Kidney tubule cell (primary cell): ENCODE data around the gene NAB1.
"Not testable (repeated sequence)": the region's sequence is repeated elsewhere in the genome, so short reads cannot be mapped to it uniquely, and the experiment has no call there.

Experiments
- DNase-seq: peaks from one replicate; pipeline ENCODE4 v3.0.0-alpha.2; 2018; ENCODE audit warnings: low spot score

NAB1 gene

DNA sequence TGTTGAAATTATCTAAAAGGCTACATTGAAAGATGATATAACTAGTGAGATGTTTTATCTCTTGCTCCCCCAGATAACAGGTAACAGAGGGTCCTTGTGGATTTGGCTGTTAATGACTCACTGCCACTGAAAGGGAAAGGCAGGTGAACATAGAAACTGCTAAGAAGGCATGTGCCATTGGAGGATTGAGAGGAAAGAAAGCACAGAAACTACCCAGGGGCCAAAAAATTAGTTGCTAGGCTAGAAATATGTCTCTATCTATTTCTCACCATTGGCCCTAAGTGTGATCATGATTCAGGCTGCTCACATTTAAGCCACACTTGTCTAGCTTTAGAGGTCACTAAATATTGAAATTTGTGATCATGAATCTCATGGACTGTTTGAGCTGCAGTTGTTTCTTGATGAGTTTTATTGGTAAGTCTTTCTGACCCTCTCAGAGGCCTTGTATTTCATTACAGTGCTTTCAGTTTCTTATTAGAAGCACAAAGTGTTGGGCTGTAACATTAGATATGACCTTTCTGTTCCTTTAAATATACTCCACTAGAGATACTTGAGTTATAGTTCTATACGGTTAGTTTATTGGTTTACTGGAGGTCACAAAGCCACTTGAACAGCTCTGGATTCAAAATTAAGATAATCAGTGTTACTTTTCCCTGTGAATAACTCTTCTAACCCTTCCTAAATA is 26.2 kb downstream of the NAB1 start:
- no peak for DNase-seq

DNA sequence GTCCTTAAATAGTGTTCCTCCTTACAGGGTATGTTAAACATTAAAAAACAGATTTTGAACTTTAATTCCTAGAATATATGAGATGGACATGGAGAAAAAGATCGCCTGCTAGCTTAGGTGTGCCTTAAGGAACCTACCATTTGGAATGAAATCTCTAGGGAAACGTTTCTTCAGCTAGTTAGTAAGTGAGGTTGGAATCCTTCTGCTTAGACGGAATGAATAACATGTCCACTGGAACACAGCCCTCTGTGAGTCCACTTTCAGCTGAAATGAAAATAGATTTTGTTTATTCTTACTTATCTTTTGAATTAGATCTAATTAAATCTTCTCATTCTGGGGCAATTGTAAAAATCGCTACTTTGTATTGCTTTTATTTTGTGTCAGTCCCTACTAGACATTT is 28.4 kb downstream of the NAB1 start:
- DNase-seq = no peak

DNA sequence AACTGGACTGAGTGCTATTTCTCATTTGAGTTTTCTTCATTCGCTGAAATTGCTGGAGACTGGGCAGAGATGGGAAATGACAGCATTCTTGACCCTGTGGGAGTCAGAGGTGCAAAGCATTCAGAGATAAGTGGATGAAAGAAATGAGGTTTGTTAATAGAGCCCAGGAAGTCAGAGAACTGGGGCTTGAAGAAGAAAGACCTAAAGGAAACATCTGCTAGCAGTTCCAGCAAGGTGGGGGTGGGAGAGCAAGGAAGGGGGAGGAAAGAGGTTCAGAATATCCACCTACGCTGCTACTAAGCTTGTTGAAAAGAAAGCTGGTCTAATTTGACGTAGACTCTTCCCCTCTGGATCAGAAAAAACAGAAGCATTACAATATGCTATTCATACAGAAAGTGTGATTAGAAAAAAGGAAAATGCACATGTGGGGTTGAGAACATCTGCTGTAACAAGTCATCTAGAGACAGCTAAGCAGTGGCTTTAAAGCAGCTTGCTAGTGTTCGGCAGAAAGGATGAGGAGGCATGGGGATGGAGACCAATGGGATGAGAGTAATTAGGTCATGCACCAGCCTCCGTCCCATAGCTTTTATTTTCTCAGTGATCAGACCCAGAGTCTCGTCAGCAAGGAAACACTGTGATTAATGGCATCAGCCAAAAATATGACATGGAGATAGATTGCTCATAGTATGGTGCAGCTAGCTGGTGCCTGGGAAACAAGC is 29.7 kb downstream of the NAB1 start:
- no peak for DNase-seq

DNA sequence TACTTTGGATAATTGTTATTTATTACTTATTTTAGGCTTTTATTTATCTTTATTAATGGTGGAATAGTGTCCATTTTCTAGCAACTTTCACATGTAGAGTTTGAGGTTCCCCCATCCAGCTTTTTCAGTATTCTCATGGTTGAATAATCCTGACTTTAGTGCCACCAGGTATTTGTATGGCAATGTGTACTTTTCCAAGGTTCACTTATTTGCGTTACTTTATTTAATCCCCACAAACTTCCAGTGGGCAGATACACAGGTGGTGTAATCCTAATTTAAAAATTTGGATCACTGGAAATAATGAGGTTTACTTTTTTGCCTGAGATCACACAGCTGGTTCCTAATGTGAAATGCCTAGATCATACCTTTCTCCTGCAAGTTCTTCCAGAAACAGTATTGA is 30.5 kb downstream of the NAB1 start:
- DNase-seq = no peak

DNA sequence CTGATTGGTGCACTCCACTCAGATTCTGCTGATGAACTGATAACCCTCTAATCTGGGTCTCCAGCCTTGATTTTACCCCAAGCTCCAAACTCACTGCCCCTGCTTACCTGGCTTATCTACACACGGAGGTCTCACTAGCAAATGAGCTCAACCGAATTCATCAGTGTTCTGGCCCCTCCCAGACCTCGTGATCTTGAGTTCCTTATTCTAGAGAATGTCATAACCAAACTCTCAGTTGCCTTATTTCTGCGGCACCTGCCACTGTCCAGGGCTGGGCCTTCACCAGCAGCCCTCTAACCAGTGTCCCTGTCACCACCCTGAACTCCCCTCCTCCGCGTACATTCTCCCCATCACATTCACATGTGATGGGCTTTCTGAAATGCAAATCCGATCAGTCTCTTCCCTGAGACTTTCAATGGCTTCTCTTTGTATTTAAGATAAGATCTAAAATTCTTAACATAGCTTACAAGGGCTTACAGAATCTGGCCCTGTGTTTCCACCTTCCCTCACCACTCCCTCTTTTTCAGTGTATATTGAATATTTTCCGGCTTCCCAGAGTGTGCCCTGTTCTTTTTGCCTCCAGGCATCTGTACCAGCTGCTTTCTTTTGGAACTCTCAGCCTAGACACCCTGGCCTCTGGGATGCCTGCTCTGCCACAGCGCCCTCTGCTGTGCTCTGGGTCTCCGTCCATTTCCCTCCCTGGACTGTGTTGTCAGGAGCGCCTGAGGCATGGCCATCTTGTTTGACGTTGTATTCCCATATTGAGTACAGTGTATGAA is 31.1 kb downstream of the NAB1 start:
- peak; percentile 26 for DNase-seq

DNA sequence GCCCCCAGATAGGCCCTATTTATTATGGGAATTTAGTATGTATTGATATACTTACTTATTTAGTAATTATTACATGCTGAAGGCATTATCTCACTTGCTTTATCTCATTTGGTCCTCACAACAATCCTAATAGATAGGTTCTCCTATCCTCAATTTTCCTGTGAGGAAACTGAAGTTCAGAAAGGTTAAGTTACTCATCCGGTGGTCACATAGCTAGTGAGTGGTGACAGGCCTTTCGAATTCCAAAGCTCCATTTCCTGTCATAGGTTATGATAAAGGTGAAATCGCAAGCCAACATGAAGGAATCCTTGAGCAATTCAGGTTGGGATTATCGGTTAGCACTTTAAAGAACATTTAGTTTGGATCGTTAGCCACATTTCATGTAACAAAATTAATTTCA is 33.3 kb downstream of the NAB1 start:
- peak; percentile 71 for DNase-seq

DNA sequence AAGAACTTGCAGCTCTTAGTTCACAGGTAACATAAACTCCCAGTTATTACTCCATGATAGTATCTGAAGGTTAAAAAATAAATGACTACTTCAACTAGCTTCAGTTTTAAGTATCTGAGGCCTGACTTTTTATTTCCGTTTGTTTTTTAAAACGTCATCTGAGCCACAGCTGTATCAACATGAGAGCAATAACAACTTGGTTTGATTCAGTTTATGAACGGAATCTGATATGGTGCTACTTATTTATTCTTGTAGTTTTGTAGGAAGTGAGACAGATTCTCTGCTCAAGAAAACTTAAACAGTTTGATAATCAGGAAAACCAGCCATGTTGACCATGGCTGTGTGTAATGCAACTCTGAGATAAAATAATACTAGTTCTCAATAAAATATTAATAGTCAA is 34.9 kb downstream of the NAB1 start:
- no peak for DNase-seq

DNA sequence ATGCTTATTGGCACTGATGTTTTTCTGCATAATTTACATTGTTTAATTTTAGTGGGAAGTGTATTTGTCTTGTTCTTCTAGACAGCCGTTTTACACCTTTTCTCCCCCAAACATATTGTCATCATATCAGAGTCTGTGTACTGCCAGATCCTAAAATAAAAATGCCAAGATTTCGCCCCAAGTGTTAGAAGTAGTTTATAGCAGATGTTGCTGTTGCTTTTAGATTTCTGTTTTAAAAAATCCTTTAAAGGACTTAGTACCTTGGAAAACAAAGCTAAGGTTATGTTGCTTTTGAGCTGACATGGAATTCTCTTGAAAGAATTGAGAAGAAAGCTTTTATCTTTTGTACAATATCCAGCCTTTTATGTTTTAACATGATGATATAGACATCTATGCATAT is 36.0 kb downstream of the NAB1 start:
- no peak for DNase-seq

DNA sequence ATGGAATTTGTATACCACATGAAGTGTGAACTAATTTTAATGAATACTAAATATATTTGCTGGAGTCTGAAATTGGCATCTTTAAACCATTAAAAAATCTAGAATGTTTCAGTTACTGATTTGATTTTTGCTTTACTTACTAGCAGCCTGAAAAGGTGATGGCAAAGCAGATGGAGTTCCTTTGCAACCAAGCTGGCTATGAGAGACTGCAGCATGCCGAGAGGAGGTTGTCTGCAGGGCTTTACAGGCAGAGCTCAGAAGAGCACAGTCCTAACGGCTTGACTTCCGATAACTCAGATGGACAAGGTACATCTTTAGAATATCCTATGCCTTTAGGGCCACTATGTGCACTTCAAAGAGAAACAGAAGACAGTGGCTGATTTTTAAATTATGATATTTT is 36.5 kb downstream of the NAB1 start:
- no peak for DNase-seq

DNA sequence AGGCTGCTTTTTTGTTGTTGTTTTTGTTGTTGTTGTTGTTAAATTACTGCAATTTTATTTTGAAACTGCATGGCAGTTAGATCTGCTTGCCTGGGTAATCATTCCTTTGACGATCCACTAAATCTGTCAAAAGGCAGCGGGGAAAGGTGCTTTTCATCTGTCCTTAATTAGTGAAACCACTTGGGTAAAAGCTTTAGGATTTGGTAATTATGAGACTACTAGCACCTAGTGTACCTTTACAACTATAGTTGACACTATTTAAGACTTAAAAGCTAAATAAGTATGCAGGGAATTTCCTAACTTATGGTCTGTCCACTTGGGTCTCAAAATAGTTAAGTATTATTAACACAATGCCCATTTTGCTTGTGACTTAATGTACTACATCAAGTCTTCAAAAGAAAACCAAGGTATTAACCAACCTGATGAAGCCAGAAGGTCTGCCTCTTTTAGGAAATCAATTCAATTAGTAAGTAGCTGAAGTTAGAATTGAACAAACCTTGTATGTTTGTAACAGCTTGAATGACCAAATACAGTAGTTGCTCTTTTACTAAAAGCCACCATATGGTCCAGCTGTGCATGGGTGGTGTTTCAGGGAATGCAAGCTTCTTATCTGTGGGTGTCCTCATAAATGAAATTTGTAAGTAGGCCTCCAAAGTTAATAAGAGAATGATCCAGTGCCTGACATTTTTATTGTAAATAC is 44.8 kb downstream of the NAB1 start:
- DNase-seq = no peak

DNA sequence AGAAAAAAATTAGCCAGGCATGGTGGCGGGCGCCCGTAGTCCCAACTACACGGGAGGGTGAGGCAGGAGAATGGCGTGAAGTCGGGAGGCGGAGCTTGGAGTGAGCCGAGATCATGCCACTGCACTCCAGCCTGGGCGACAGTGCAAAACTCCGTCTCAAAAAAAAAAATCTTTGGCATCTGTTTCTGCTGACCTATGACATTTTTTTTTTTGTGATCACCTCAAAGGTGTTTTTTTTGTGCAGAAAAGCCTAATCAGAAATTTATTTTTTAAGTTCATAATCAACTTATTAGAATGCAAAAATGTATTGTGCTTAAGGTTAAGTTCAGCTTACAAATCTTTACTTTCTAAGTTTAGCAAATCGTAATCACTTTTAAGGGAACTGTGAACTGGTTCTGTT is 45.6 kb downstream of the NAB1 start:
- no peak for DNase-seq

DNA sequence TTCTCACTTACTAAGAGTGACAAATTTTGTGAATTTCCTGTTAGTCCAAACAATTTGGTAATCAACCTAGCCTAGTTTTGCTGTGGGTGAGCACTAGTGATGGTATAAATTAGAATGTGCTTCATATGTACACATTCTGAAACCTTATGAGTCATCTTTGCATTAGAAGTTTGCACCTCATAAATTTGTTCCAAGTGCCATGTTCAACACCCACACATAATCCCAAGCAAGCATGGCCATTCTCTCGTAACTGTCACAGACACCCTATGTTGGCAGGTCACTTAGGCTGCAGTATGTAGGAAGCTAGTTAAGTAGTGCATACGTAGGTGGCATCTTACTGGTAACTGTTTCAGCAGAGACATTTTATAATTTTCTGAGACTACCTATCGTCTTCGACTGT is 46.9 kb downstream of the NAB1 start:
- DNase-seq = no peak

DNA sequence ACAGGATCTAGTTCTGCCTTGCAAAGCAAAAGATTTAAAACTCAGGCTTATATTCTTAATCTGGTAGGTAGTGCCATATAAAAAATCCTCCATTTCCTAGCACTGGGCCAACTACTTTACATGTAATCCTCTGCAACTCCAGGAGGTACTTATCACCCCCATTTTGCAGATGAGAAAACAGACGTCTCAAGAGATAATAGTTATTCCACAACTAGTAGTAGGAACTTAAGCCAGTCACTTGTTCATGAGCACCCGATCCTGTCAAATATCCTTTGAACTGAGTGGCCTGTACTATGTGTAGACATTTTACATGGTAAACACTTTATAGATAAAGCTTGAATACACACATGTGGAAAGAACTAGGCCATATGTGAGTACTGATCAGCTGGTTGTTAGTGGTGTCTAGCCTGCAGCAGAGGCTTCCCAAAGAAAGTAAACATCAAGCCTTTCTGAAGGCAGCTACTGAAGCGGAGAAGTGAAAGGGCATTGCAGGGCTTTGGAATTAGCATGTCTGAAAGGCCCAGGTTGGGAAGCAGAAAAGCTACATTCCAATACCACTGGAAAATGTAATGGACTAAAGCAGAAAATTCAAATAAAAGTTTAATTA is 48.0 kb downstream of the NAB1 start:
- peak; percentile 46 for DNase-seq

DNA sequence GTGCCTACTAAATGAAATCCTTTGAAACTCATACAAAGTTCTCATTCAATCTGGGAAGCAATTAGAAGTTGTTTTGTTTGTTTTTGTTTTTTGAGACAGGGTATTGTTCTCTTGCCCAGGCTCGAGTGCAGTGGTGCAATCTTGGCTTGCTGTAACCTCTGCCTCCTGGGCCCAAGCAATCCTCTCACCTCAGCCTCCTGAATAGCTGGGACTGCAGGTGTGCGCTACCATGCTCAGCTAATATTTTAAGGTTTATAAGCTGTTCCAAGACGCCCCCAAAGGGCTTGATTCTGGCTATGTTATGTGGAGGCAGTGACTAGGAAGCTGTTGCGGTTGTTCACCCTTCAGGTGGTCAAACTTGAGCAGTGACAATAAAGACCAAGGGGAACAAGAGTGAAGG is 48.5 kb downstream of the NAB1 start:
- DNase-seq = no peak

DNA sequence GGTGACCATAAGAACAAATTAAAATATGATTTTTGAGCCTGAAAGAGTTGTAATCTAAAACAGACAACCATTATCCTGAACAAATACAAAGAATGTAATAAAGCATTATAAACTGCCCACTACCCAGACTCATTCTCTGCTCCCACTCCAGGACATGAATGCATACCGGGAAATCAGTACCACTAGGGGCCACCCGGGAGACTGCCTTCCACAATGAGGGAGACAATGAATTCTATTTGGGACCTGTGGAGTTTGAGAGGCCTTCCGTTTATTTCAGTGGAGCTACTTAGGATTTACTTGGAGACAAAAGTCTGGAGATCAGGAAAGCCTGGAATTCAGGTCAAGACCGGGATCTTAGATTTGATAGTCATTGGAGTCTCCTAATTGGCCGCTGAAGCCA is 50.0 kb downstream of the NAB1 start:
- no peak for DNase-seq

DNA sequence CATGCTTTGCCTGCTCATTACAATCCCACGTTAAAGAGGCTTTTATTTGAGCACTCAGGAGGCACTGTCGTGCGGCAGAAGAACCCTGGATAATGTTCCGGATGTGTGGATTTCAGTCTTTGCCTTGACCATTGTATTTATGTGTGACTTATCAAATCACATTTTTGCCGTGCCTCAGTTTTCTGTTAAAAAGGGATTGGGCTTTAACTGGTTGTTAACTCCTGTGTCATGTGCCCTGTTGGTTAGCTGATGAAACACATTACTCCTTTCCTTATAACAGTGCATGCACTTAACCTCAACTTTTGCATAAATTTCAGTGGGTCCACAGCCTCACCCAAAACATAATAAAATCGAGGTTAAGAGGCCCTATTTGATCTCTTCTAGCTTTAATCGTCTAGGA is 52.7 kb downstream of the NAB1 start:
- DNase-seq = peak; percentile 47

DNA sequence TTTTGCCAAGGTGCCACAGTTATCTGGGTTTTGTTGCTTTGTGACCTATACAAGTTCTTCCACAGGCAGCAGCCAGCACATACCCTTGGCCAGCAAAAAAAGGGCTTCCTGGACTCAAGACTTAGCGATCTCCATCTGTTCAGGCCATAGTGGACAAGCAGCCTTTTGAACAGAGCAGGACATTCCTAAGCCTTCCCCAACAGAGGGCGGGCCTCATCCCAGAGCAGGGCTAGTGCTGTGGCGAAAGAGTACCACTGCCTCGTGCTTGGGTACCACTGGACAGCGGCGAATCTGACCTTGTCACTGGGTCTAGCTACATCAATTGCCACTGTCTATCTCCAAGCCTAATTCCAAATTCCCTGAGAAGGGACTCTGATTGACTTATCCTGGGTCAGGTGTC is 56.4 kb downstream of the NAB1 start:
- DNase-seq = no peak

DNA sequence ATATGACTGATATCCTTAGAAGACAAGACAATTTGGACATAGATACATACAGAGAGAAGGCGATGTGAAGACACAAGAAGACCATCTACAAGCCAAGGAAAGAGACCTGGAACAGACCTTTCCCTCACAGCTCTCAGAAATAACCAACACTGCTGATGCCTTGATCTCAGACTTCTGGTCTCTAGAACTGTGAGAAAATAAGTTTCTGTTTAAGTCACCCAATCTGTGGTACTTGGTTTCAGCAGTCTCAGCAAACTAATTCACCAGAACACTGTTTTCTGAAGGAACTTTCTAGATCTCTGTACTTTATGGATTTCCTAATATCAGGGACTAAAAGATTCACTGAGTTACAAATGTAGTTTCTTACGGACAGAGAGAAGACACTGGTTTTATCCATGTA is 58.8 kb downstream of the NAB1 start:
- no peak for DNase-seq

DNA sequence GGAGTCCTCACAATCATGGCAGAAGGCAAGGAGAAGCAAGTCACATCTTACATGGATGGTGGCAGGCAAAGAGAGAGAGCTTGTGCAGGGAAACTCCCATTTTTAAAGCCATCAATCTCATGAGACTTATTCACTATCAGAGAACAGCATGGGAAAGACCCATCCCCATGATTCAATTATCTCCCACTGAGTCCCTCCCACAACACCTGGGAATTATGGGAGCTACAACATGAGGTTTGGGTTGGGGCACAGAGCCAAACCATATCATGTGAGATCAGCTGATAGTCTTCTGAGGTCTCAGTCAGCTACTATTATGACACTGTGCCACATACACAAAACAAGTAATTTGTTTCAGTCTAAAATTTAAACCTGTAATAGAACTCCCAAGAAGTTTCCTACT is 59.8 kb downstream of the NAB1 start:
- DNase-seq = not testable (repeated sequence)

DNA sequence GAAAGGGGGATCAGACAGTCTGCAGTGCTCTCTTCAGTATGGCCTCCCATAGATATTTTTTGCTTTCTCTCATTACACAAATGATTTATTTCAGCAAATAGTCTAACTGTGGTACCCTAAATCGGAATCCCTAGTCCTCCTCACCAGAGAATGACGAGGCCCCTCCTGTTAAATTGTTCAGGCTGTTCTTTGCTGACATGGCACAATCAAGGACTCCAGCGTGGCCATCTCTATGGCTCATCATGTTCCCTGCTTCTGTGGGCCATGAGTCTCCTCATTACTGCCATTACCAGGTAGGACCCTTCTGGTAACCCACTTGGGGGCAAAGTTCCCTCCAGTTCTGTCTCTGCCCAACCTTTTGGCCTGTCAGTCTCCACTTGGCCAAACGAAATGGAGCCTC is 62.2 kb downstream of the NAB1 start:
- no peak for DNase-seq

DNA sequence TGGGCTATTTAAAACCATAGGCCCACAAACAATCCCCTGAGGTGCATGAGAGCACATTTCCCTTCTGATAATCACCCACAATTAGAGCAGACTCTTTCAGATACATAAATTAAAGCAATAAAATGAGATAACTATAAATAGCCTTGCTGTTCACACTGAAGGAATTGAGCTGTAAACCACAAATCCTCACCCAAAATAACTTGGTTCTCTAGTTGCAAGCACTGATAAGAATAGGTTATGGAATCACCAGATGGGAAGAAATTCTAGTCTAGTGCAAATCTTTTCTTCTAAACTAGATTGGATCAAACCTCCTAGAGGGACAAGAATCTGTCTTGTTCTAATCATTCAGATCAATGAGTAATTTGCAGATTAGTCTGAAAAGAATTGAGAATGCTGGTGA is 64.6 kb downstream of the NAB1 start:
- DNase-seq = no peak

DNA sequence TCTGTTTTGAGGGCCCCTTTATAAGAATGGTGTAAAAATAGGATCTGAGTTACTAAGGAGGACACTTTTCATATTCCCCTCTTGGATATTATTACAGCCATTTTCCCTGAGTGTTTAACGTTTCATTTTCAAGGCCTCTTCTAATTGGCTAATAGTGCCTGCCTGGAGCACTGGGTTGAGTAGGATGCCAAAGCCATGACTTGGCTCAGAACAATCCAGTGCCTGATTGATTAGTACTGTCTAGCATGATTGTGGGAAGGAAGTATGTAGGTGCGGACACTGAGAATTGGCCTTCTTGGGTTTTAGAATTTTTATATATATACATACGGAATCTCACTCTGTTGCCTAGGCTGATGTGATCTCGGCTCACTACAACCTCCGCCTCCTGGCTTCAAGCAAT is 66.1 kb downstream of the NAB1 start:
- peak; percentile 55 for DNase-seq
